ENCODE results near the gene EPHA1. TPM values are rescaled to one million over a fixed set of nuclear protein-coding genes. Genes with fewer than 3 reads are reported as not detected.

Gene EPHA1
- total and polyA plus RNA-seq, 2 experiments from 2014 or later = 60.7 to 154 TPM

- H3F3A ChIP-seq (replicated peaks; ENCODE audit: low read depth) = no peaks in the 10 kb centered on the region
- H3K4me3 ChIP-seq = no peak overlapping the region
- no peaks in the 10 kb centered on the region for H3K9me3 Mint-ChIP-seq
- no peak for TF ChIP-seq POLR2AphosphoS5 (IDR thresholded peaks at IDR 0.05; ENCODE audit: low read depth)
- TF ChIP-seq, protein P1, sequence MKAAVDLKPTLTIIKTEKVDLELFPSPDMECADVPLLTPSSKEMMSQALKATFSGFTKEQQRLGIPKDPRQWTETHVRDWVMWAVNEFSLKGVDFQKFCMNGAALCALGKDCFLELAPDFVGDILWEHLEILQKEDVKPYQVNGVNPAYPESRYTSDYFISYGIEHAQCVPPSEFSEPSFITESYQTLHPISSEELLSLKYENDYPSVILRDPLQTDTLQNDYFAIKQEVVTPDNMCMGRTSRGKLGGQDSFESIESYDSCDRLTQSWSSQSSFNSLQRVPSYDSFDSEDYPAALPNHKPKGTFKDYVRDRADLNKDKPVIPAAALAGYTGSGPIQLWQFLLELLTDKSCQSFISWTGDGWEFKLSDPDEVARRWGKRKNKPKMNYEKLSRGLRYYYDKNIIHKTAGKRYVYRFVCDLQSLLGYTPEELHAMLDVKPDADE (IDR thresholded peaks at IDR 0.05) = no peak
- no peak for TF ChIP-seq STAT1 (IDR thresholded peaks at IDR 0.05; ENCODE audit: unreplicated experiment)
- DNase-seq (ENCODE audit: low spot score) = no peak
- no peaks in the 10 kb centered on the region for H3K27me3 ChIP-seq (ENCODE audit: insufficient read depth)
- peaks cover 3% of the 10 kb centered on the region for H3K27me3 Mint-ChIP-seq (ENCODE audit: insufficient read depth, low read depth, poor library complexity)
- H3K4me2 ChIP-seq = no peak overlapping the region
- no peak overlapping the region for H3K27ac Mint-ChIP-seq
- no peaks in the 10 kb centered on the region for H3K79me2 ChIP-seq (replicated peaks; ENCODE audit: insufficient read depth)
- H3K4me1 ChIP-seq (ENCODE audit: insufficient read depth) = peaks cover 10% of the 10 kb centered on the region; the same call in 1 of the 2 replicates
- no peaks in the 10 kb centered on the region for H3K36me3 ChIP-seq (ENCODE audit: insufficient read depth)
- H3K4me3 Mint-ChIP-seq = no peak overlapping the region
- H3K9me2 ChIP-seq (ENCODE audit: insufficient read depth) = no peaks in the 10 kb centered on the region; the same call in 1 of the 2 replicates
- no peak overlapping the region for H3K27ac ChIP-seq (ENCODE audit: low read depth)
- no peak overlapping the region for H2AFZ ChIP-seq
- peak; percentile 68 for ATAC-seq
- no peaks in the 10 kb centered on the region for H3K4me1 Mint-ChIP-seq
- H3K36me3 Mint-ChIP-seq (ENCODE audit: low read depth) = no peaks in the 10 kb centered on the region
- no peaks in the 10 kb centered on the region for H4K20me1 ChIP-seq (replicated peaks; ENCODE audit: insufficient read depth)
Observed at GRCh38 chr7:143447466-143447865, 38.8 kb upstream of the EPHA1 start.

DNA sequence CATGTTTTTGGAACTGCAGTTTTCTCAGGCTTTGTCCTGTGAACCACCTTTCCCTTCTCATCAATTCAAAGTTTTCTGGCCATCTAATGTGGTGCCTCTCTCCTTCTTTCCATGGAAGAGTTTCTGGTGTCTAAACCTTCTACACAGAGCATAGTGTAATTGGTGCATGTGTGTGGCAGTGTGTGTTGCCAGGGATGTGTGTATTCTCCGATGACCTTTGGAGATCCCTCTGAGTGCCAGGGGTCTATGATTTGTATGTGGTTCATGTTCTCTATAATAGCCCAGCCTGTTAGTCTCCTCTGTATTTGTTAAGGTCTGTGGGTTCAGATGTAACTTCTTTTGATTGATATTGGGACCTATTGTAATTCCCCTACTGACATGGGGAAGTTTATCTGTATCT, 36.1 kb upstream of the EPHA1 start:
- ATAC-seq (no peak), DNase-seq (ENCODE audit: low spot score) (no peak)
- no peaks in the 10 kb centered on the region for H3K9me3 Mint-ChIP-seq
- no peak overlapping the region for H3K27ac Mint-ChIP-seq
- Histone ChIP-seq H3K4me2 (no peak overlapping the region), H3K36me3 (ENCODE audit: insufficient read depth) (no peaks in the 10 kb centered on the region), H3K4me3 (no peak overlapping the region), H3F3A (replicated peaks; ENCODE audit: low read depth) (no peaks in the 10 kb centered on the region), H3K4me1 (ENCODE audit: insufficient read depth) (peaks cover 10% of the 10 kb centered on the region; the same call in 1 of the 2 replicates), H3K9me2 (ENCODE audit: insufficient read depth) (0 out of 2 replicates have a peak, but pooled peaks cover 13% of the 10 kb centered on the region), H3K27me3 (ENCODE audit: insufficient read depth) (no peaks in the 10 kb centered on the region), H2AFZ (no peak overlapping the region), H3K79me2 (replicated peaks; ENCODE audit: insufficient read depth) (no peaks in the 10 kb centered on the region), H3K27ac (ENCODE audit: low read depth) (no peak overlapping the region), H4K20me1 (replicated peaks; ENCODE audit: insufficient read depth) (no peaks in the 10 kb centered on the region)
- H3K4me3 Mint-ChIP-seq = no peak overlapping the region
- H3K36me3 Mint-ChIP-seq (ENCODE audit: low read depth) = no peaks in the 10 kb centered on the region
- H3K27me3 Mint-ChIP-seq (ENCODE audit: insufficient read depth, low read depth, poor library complexity) = no peaks in the 10 kb centered on the region
- no peaks in the 10 kb centered on the region for H3K4me1 Mint-ChIP-seq
- TF ChIP-seq ZNF462 (CRISPR knock-in tag; IDR thresholded peaks at IDR 0.05) (no peak), NANOG (IDR thresholded peaks at IDR 0.05; ENCODE audit: borderline replicate concordance) (no peak), POLR2AphosphoS5 (IDR thresholded peaks at IDR 0.05; ENCODE audit: low read depth) (no peak), EZH2phosphoT487 (IDR thresholded peaks at IDR 0.05; ENCODE audit: unreplicated experiment) (no peak), ZNF331 (CRISPR knock-in tag; IDR thresholded peaks at IDR 0.05; ENCODE audit: low read depth) (no peak), EZH2 (IDR thresholded peaks at IDR 0.05; ENCODE audit: low read depth, unreplicated experiment) (no peak), CREB1 (CRISPR knock-in tag; IDR thresholded peaks at IDR 0.05; ENCODE audit: low read depth) (no peak), ZNF114 (CRISPR knock-in tag; IDR thresholded peaks at IDR 0.05) (no peak), STAT1 (IDR thresholded peaks at IDR 0.05; ENCODE audit: unreplicated experiment) (no peak)
- TF ChIP-seq, protein P1 (IDR thresholded peaks at IDR 0.05) = no peak
- TF ChIP-seq, protein P2, sequence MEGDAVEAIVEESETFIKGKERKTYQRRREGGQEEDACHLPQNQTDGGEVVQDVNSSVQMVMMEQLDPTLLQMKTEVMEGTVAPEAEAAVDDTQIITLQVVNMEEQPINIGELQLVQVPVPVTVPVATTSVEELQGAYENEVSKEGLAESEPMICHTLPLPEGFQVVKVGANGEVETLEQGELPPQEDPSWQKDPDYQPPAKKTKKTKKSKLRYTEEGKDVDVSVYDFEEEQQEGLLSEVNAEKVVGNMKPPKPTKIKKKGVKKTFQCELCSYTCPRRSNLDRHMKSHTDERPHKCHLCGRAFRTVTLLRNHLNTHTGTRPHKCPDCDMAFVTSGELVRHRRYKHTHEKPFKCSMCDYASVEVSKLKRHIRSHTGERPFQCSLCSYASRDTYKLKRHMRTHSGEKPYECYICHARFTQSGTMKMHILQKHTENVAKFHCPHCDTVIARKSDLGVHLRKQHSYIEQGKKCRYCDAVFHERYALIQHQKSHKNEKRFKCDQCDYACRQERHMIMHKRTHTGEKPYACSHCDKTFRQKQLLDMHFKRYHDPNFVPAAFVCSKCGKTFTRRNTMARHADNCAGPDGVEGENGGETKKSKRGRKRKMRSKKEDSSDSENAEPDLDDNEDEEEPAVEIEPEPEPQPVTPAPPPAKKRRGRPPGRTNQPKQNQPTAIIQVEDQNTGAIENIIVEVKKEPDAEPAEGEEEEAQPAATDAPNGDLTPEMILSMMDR (conservative IDR thresholded peaks at IDR 0.05; ENCODE audit: low read depth in 2 of 2) = no peak

Measured in GM23338 (cell line).